ENCODE data around the gene SOX9.

- TF ChIP-seq CTCF (IDR thresholded peaks at IDR 0.05): no peak
- TF ChIP-seq POLR2A (IDR thresholded peaks at IDR 0.05): no peak
These were observed 20.5 kb downstream of the SOX9 start for GRCh38 chr17:72141336-72141735.

All from lower leg skin (tissue), 3 donors.